Effector memory CD8-positive, alpha-beta T cell (primary cell): Measurements from ENCODE around the gene ALPK1.

Experiments used
- ATAC-seq: fragments of 150-1000 bp; cut with Tn5 transposase; replicated peaks from 2 replicates; pipeline ENCODE4 v1.10.0; 2021; ENCODE audit warnings: mild to moderate bottlenecking, moderate library complexity
- DNase-seq, 3 experiments: peaks; one replicate each; pipeline ENCODE4 v3.0.0; 2021
- H3K27ac Mint-ChIP-seq, 2 donors: one replicate each; pipeline ENCODE4 v1.8.0; 2022; ENCODE audit warnings: mild to moderate bottlenecking in 2 of 2, mixed read lengths in 2 of 2, moderate library complexity in 2 of 2
- H3K27me3 Mint-ChIP-seq, 2 donors: one replicate each; pipeline ENCODE4 v1.8.0; 2022; ENCODE audit warnings: mixed read lengths in 2 of 2
- H3K36me3 Mint-ChIP-seq: one replicate; pipeline ENCODE4 v1.8.0; 2022; ENCODE audit warnings: mild to moderate bottlenecking, moderate library complexity, mixed read lengths; ENCODE audit not compliant: insufficient read depth
- H3K4me1 Mint-ChIP-seq, 2 donors: one replicate each; pipeline ENCODE4 v1.8.0; 2022; ENCODE audit warnings: low read depth in 2 of 2, mixed read lengths in 2 of 2
- H3K4me3 Mint-ChIP-seq, 2 donors: one replicate each; pipeline ENCODE4 v1.8.0; 2022; ENCODE audit warnings: mild to moderate bottlenecking in 2 of 2, mixed read lengths in 2 of 2, moderate library complexity in 2 of 2
- H3K9me3 Mint-ChIP-seq, 2 donors: one replicate each; pipeline ENCODE4 v1.8.0; 2022; ENCODE audit warnings: mixed read lengths in 2 of 2

Gene ALPK1

DNA sequence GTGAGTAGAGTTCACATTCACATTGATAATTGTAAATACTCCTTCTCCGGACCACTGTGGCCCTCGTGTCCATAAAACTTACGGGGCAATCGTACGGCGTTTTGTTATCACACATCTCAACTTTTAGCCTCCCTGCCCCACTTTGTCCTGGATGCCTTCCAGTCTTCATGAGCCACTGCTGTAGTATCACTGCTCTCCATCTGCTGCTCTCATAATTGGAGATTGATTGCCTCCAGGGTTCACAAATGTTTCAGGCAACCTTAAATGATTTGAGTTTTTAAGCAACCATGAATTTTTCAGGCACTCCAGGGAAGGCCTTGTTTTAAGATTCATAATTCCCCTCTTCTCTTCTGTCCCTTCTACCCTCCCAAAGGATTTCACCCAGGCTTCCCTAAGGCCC, 28.4 kb downstream of the ALPK1 start:
- peaks cover 0 to 2% of the 10 kb centered on the region in 2 donors for H3K4me1 Mint-ChIP-seq
- DNase-seq (no peak), ATAC-seq (no peak)
- no peaks in the 10 kb centered on the region for H3K36me3 Mint-ChIP-seq
- H3K27me3 Mint-ChIP-seq: no peaks in the 10 kb centered on the region
- no peaks in the 10 kb centered on the region for H3K9me3 Mint-ChIP-seq
- H3K4me3 Mint-ChIP-seq: no peak overlapping the region
- H3K27ac Mint-ChIP-seq: no peak overlapping the region

DNA sequence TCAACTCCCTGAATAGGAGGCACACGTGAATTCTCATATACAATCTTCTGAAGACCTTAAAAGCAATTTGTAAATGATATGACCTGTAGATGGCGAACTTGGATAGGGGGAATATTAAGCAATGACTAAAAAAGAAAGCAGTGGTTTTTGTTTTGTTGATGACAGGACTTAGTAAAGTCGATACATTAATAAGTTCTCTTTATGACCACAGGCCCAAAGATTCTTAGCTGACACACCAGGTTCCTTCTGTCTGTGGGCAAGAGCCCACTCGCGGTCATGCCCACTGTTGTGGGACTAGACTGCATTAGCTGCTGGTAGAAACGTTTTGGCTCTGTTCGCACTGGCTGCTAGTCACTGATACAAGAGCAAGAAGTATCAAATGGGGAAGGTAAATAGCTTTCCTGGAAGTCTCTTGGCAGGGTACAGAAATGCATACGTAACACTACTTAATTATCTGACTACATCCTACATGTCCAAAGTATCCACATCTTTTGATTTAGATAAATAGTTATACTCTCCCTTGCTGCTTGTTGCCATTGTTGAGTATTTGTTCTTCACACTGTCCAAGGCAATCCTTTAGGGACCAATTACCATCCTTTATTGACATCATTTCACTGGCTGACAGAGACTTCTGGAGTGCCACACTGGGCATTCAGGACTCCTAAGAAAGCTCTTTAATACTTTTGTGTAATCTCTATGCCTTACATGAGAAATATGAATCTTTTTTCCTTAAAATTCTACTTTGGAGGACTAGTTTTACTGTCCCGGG, 31.0 kb downstream of the ALPK1 start:
- Mint-ChIP-seq H3K4me1 (no peaks in the 10 kb centered on the region), H3K27me3 (no peaks in the 10 kb centered on the region), H3K36me3 (no peaks in the 10 kb centered on the region), H3K9me3 (no peaks in the 10 kb centered on the region), H3K4me3 (peak overlapping the region; percentile 37 to 48), H3K27ac (no peak overlapping the region)
- DNase-seq (peak; percentile 7 to 23 (median 16)), ATAC-seq (peak; percentile 91)

DNA sequence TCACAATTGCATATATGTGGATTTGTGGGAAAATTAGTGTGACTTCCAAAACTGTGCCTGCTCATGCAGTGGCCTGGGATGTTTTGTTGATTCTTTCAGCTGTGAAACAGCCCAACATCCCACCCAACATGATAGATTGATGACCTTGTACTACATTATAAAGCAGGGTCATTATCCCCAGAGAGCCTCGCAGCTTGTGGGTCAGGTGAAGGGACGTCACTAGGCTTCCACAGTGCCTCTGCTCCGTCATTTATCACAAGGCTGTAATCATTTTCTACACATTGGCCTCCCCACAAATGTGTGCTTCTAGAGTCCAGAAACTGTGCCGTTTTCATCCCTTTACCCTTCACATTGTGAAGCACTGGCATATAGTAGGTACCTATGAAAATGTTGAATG, 31.6 kb downstream of the ALPK1 start:
- H3K4me1 Mint-ChIP-seq: no peaks in the 10 kb centered on the region
- ATAC-seq: no peak

DNA sequence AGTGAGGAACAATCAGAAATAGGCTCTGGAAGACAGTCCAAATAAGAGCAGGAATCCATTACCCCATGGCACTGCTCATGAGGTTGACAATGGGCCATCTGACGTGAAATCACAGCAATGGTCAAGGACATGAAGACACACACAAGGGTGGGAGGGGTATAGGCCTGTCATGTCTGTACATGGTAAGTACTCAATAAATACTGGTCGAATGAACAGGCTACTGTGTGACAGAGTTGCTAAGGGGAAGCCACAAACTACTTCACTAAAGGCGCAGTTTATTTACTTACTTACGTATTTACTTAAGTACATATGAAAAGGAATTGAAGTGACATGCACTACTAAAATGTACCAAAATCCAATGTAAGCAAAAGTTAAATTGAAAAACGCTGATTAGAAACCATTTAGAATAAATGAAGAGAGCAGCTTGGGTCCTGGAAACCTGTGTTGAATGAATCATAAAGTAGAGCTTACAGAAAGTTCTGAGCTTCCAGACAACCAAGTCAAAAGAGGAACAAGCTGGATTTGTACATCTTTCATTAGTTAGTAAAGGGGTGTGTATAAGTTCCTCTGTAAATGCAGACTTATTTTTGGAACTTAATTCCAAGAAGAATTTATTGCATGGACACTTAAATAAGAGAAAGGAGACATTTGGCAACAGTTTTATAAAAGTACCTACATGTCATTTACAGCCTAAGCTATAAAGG, 32.7 kb downstream of the ALPK1 start:
- Mint-ChIP-seq H3K36me3 (no peaks in the 10 kb centered on the region), H3K9me3 (no peaks in the 10 kb centered on the region), H3K27ac (no peak overlapping the region), H3K4me1 (no peaks in the 10 kb centered on the region), H3K4me3 (no peak overlapping the region), H3K27me3 (no peaks in the 10 kb centered on the region)
- ATAC-seq: no peak
- DNase-seq: no peak

More for the DNA sequence above, 31.6 kb downstream of the ALPK1 start:
- Mint-ChIP-seq H3K4me3 (no peak overlapping the region), H3K27ac (no peak overlapping the region), H3K9me3 (no peaks in the 10 kb centered on the region), H3K27me3 (no peaks in the 10 kb centered on the region), H3K36me3 (no peaks in the 10 kb centered on the region)
- no peak for DNase-seq

DNA sequence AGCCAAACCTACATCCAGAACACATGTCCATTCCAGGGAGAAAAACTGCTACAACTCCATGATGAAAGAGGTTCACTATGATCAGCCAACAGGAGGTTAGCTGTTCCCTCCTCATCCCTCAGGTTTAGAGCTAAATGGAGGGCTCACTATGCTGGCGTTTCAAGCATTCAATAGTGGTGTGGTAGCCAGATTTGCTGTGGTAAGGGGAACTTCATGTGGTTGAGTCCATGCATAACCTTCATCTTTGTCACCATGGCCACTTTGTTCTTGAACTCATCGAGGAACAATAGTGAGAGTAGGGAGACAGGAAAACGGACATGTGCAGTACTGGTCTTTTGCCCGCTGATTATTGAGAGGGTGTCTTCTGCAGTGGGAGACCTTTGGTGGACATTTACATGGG, 33.8 kb downstream of the ALPK1 start:
- ATAC-seq: no peak
- no peak overlapping the region for H3K4me3 Mint-ChIP-seq
- H3K4me1 Mint-ChIP-seq: no peaks in the 10 kb centered on the region

DNA sequence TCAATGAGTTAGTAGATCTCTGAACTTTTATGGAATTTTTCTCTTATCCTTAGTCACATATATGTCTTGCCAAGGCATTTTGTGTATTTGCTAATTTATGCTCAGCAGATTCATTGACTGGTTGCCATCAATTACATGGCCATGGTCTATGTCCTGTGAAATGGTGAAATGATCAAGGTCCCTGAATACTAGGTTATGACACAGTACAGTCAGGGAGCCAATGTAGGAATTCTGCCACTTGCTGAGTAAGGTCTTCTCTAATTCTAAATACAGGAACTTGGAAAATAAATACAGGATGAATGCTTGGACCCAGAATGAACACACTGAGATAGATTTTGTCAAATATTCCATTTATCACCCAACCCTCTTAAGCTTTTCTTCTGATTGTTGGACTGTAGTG, 35.2 kb downstream of the ALPK1 start:
- Mint-ChIP-seq H3K9me3 (no peaks in the 10 kb centered on the region), H3K27ac (no peak overlapping the region), H3K4me1 (no peaks in the 10 kb centered on the region)

More for the DNA sequence above, 33.8 kb downstream of the ALPK1 start:
- no peaks in the 10 kb centered on the region for H3K9me3 Mint-ChIP-seq
- DNase-seq: no peak
- no peaks in the 10 kb centered on the region for H3K27me3 Mint-ChIP-seq
- no peaks in the 10 kb centered on the region for H3K36me3 Mint-ChIP-seq
- H3K27ac Mint-ChIP-seq: no peak overlapping the region

DNA sequence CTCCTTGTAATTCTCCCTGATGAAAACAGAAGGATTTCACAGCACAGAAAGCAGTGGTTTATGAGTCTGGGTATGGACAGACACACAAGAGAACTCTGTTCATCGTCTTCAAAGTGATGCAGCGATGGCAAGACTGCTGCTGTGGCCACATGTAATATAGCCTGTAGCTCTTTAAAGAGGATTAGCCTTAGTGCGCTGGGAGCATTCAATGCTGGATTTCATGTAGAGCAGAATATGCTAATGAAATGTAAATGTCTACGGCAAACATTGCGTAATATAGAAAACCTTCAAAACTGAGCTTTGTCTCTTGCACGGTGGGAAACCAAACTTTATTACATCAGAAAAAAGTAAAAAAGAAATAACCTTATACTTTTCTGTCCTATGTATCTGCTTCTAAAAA, 42.9 kb downstream of the ALPK1 start:
- Mint-ChIP-seq H3K36me3 (no peaks in the 10 kb centered on the region), H3K4me1 (no peaks in the 10 kb centered on the region)
- ATAC-seq: no peak

More for the DNA sequence above, 35.2 kb downstream of the ALPK1 start:
- Mint-ChIP-seq H3K4me3 (no peak overlapping the region), H3K27me3 (no peaks in the 10 kb centered on the region), H3K36me3 (no peaks in the 10 kb centered on the region)
- DNase-seq: no peak
- ATAC-seq: no peak

DNA sequence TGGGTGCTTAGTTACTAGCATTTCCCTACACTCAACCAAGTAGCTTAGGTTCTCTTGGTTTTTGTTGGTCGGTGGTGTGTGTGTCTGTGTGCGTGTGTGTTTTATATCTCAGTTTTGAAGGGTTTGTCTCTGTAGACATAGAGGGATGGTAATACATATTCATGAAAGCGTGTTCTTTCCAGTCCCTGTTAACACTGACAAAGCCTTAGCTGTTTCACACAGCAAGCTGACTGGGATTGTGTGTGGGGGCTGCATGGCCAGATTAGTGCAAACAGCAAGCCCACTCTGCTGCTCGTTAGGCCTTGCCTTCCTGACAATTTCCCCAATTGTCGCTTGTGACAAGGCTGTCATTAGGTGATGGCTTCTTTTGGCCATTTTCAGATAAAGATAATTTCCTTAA, 43.9 kb downstream of the ALPK1 start:
- DNase-seq (no peak), ATAC-seq (no peak)
- H3K9me3 Mint-ChIP-seq: no peaks in the 10 kb centered on the region
- no peaks in the 10 kb centered on the region for H3K4me1 Mint-ChIP-seq
- no peak overlapping the region for H3K27ac Mint-ChIP-seq
- H3K36me3 Mint-ChIP-seq: no peaks in the 10 kb centered on the region
- no peak overlapping the region for H3K4me3 Mint-ChIP-seq
- H3K27me3 Mint-ChIP-seq: peaks cover 0 to 11% of the 10 kb centered on the region in 2 donors

More for the DNA sequence above, 42.9 kb downstream of the ALPK1 start:
- Mint-ChIP-seq H3K27me3 (peaks cover 0 to 11% of the 10 kb centered on the region in 2 donors), H3K9me3 (no peaks in the 10 kb centered on the region), H3K4me3 (no peak overlapping the region), H3K27ac (no peak overlapping the region)
- no peak for DNase-seq

DNA sequence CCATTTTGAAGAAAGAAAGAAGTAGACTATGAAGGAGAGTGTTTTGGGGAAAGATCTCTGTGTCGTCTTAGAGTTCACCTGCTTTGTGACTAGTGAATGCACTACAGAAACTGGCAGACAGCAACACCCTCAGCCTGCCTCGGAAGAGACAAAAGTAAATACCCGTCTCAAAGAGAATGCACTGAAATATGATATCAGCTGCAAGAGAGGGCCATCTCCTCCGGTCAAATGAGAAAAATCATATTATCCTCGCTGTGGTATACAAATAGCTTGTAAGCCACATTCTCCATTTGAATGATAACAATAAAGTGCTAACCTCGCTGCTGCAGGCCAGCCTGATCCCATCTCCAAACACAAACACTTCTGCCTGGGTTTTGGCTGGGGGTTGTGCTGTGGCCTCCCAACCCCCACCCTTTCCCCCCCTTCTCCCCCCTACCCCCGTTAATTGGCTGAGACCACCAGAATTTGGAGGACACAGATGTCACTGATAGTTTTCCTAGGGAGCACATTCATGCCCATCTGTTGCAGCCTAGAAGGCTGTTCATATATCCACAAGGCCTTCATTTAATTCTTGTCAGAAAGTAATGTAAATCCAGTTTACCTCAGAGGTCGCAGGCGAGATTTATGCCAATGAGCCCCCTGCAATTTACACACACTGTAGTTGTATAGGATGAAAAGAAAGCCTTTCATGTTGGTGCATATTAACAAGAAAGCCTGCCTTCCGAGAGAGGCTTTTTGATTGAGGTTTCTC, 46.3 kb downstream of the ALPK1 start:
- no peaks in the 10 kb centered on the region for H3K9me3 Mint-ChIP-seq
- no peak for ATAC-seq
- H3K36me3 Mint-ChIP-seq: no peaks in the 10 kb centered on the region
- H3K4me3 Mint-ChIP-seq: no peak overlapping the region
- no peak overlapping the region for H3K27ac Mint-ChIP-seq
- peaks cover 0 to 11% of the 10 kb centered on the region in 2 donors for H3K27me3 Mint-ChIP-seq
- H3K4me1 Mint-ChIP-seq: no peaks in the 10 kb centered on the region
- no peak for DNase-seq

DNA sequence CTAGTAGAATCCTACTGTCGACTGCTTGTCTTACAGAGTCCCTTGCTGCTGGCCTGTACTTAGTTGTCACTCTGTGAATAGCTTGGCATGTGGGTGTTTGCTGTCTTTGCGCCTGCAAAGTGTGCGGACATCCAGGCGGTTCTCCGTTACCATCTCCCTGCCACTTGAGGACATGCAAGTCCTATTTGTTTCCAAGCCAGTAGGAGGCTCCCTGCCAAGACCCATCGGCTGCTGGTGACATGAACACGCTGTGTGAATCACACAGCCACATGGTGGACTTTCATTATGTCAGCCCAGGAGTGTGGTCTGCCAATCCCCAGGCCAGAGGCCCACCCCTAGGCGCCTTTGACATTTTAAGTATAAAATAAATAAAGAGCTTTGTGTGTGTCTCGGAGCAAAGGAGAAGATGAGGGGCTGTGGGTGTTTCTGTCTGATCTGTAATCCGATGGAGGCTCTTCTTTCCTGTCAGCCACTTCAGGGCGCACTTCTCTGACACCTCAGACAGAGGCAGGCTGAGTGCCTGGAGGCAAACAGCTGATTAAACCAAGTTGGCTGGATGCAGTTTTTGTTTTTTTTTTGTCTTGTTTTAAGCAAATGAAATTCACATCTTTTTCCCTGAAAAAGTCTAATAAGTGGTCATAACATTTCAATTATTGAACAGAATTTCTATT, 51.5 kb downstream of the ALPK1 start:
- DNase-seq: no peak
- ATAC-seq: no peak
- no peaks in the 10 kb centered on the region for H3K9me3 Mint-ChIP-seq
- H3K36me3 Mint-ChIP-seq: no peaks in the 10 kb centered on the region
- H3K27ac Mint-ChIP-seq: no peak overlapping the region
- H3K27me3 Mint-ChIP-seq: peaks cover 0 to 5% of the 10 kb centered on the region in 2 donors
- no peaks in the 10 kb centered on the region for H3K4me1 Mint-ChIP-seq
- H3K4me3 Mint-ChIP-seq: no peak overlapping the region

DNA sequence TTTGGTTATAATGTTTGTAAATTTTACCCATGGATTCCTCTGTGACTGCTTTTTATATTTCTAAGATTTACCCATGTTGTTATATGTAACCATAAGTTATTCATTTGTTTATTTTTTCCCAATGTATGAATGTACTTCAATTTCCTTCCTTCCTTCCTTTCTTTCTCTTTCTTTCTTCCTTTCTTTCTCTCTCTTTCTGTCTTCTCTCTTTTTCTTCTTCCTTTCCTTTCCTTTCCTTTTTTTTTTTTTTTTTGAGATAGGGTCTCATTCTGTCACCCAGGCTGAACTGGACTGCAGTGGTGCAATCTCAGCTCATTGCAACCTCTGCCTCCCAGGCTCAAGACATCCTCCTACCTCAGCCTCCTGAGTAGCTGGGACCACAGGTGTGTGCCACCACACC, 55.6 kb downstream of the ALPK1 start:
- peaks cover 8 to 17% of the 10 kb centered on the region in 2 donors for H3K27me3 Mint-ChIP-seq
- no peak overlapping the region for H3K4me3 Mint-ChIP-seq
- no peaks in the 10 kb centered on the region for H3K36me3 Mint-ChIP-seq
- no peaks in the 10 kb centered on the region for H3K9me3 Mint-ChIP-seq
- ATAC-seq: no peak
- no peaks in the 10 kb centered on the region for H3K4me1 Mint-ChIP-seq
- no peak for DNase-seq
- H3K27ac Mint-ChIP-seq: no peak overlapping the region

DNA sequence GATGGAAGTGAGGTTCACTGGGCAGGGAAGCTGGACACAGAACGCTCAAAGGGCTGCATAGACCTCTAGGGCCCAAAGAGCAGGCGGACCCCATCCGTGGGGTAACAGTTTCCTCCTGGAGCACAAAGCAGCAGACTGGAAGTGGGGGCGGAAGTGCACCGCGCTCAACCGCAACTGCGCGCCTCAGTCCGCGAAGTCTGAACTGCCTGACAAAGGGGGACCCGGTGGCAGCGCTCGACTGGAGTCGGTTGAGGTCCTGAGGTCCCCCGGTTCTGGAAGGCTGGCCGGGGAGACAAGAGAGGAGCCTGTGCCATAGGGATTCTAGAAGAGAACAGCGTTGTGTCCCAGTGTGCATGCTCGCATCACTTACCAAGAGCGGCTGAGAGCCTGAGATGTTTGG, 58.5 kb downstream of the ALPK1 start:
- ATAC-seq (no peak), DNase-seq (no peak)
- H3K36me3 Mint-ChIP-seq: no peaks in the 10 kb centered on the region
- H3K9me3 Mint-ChIP-seq: no peaks in the 10 kb centered on the region
- no peak overlapping the region for H3K4me3 Mint-ChIP-seq
- peaks cover 11 to 17% of the 10 kb centered on the region in 2 donors for H3K27me3 Mint-ChIP-seq
- H3K27ac Mint-ChIP-seq: no peak overlapping the region
- no peaks in the 10 kb centered on the region for H3K4me1 Mint-ChIP-seq

DNA sequence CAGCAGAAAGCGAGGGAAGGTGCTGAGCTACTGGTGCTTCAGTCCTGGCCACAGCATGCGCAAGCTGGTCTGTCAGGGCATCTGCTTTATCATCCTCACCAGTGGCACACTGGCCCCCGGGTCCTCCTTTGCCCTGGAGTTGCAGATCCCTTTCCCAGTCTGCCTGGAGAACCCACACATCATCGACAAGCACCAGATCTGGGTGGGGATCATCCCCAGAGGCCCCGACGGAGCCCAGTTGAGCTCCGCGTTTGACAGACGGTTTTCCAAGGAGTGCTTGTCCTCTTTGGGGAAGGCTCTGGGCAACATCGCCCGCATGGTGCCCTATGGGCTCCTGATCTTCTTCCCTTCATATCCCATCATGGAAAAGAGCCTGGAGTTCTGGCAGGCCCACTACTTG, 60.3 kb downstream of the ALPK1 start:
- ATAC-seq: no peak
- no peak overlapping the region for H3K4me3 Mint-ChIP-seq
- H3K27ac Mint-ChIP-seq: no peak overlapping the region
- no peak for DNase-seq
- peaks cover 23 to 27% of the 10 kb centered on the region in 2 donors for H3K27me3 Mint-ChIP-seq
- H3K4me1 Mint-ChIP-seq: no peaks in the 10 kb centered on the region
- H3K9me3 Mint-ChIP-seq: no peaks in the 10 kb centered on the region
- H3K36me3 Mint-ChIP-seq: no peaks in the 10 kb centered on the region
